Measurements from ENCODE around the gene RFX7. TPM values are rescaled to one million over a fixed set of nuclear protein-coding genes. Genes with fewer than 3 reads are reported as not detected.

Gene RFX7
- polyA plus RNA-seq, 3 donors = 22.0 to 25.3 (median 24.0) TPM

DNA sequence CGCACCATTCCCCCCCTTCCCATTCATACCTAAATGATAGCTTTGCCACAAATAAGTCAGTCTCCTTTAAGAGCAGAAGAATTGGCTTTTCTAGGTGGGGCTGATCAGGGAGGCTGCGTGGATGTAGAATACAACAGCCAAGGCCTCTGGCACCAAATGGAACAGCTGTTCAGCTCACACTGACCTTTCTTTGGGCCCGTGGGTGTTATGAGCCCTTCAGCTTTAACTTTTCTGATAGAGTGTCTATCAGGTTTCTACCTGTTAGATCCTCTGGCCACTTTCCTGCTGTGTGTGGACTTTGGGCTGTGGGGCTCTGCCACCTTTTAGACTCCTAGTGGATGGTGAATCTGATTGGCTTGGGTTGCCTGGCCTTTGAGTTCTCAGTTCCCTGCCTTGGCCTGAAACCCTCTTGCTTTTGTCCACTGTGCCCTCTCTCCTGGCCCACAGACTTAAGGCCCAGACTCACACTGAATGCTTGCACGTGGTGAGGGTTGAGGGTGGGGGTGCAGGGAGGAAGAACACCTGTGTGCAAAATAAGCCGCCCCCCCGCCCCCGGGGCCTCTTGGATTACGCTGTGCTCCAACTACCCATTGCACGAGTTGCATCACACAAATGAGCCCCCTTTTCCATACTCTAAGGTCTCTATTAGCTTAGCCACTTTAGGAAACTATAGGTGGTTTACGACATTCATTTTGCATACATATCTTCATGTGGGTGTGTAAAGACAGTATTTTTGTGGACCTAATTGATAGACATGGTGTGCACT, 1.3 kb upstream of the RFX7 start:
- no peak for DNase-seq (ENCODE audit: low read depth in 3 of 3, low spot score in 2 of 3)

DNA sequence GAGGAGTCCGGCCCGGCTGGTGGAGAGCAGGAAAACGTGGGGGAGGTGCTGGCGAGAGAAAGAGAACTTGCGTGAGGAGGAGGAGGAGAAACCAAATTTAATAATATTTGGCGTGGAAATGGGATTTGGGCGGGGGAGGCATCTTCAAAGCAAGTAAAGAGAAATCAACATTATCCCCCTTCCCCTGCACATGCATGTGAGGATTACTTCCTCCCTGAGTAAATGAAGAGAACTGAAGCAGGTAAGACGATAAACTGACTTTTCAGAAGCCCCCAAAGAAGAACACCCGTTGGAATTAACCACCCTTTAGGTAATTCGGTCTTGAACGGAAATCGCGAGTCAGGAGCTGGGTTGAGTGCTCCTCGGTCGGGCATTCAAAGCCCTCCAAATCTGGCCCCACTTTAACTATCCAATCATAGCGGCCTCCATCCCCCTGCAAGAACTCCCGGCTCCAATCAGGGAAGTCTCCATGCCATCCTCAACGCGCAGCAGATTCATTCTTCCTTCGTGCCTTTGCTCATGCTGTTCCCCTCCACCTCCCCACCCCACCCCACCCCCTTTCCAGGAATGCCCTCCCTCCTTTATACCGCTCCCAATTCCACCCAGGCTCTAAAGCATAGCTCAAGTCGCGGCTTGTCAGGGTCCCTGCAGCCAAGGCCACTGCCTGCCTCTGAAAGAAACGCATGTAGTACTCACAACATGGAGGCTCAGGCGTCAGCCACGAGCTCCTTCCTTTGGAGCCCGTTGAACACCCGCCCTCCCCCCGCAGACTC, 545 bp upstream of the RFX7 start:
- DNase-seq (ENCODE audit: low read depth in 3 of 3, low spot score in 2 of 3) = peak in 1 of 3 donors; percentile 46

DNA sequence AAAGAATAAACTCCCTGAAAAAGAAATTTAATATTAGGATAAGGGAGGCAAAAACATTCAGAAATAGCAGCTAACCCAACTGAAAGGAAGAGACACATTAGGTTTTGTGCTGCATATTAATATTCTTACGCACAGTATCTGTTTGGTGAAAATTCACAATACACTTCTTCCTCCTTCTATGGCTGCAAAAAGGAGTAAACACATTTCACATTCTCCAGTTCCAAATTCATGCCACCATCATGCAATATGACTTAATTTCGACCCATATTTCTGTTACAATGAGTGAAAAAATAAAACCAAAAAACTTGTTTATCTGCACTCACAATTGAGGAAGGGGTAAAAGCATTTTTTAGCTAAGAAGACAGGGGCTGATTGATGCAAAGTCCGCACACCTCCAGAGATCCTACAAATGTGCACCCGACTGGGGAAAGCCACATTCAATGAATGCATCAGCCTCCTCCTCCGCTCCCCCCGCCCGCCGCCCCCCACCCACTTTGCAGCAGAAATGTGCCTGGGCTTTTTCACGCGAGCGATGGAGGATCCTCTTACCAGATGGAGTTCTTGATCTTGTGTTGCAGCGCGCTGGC, 1.0 kb downstream of the RFX7 start:
- no peak for DNase-seq (ENCODE audit: low read depth in 3 of 3, low spot score in 2 of 3)

DNA sequence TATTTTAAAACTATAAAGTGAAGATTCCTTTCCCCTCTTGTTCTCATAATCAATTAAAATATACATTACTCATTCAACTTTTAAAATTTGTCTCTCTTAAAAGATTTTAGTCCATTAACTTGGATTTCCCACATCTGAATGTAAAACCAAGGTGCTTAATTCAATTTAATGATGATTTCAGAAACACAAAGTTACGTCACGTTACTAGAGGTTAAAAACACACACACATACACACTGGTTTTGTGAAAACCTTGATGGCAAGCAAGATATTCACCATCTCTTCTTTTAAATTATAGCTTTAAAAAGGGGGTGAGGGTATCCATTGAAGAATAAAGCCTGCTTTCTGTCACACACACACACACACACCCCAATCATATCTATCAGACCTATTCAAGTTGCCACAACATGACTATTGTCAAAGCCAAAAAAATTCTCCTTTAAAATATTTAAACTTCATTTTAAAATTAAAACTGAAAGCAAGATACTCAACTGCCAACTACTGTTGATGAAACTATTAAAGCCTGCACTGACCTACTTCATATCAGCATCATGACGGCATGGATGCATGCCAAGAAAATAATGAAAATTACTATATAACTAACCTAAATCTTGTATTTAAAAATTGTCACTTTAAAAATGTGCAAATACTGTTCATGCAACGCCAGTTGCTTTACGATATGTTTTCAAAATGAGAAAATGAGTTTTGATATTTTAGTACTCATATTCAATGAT, 2.1 kb downstream of the RFX7 start:
- DNase-seq (ENCODE audit: low read depth in 3 of 3, low spot score in 2 of 3) = no peak

DNA sequence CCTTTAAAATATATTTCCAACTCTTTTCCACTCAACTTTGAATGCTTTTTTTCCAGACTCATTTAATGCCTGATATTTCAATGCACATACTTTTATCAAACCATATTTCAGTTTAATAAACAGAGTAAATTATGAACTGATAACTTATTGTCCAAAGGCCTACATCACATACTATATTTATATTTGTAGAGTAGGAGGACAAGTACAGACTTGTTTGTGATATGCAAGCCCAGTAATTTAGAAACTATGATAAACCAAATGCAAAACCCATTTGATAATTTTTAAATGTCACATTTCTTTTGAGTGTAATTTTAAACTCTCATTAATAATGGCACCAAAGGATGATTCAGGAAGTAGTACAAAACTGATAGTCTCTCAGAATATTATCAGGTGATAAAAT, 3.3 kb downstream of the RFX7 start:
- no peak for DNase-seq (ENCODE audit: low read depth in 3 of 3, low spot score in 2 of 3)

DNA sequence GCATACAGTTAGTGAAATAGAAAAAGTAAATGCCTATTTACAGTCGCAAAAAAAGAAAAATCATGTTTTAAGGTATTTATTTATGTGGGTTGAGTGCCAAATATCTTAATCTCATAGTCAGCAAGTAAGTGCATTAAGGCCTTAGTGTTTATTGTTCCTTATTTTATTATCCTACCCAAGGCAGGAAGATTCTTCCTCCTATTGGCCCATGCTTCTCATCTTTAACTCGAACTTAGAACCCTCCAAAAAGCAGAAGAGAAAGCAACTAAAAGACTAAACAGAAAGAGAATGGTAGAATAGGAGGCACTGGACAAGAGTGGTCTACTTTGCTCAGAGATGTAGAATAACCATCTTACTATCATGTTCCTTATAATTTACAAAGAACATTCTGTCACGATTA, 7.5 kb downstream of the RFX7 start:
- no peak for DNase-seq (ENCODE audit: low read depth in 3 of 3, low spot score in 2 of 3)

DNA sequence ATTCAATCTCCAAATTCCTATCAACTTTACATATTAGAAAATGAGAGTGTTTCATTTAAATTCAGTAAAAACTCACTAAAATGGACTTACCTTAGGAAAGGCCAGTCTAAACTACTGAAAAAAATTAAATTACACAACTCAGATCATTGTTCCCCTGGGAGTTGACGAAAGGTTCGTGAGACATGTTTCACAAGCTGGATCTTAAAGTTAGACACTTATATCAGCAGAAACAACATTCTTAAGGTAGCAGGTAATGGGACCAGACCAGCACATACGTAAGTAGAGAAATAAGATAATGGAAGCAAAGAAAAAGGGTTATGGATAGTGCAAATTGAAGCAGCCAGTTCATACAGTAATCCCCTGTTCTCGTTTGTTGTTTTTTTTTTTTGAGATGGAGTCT, 8.9 kb downstream of the RFX7 start:
- DNase-seq (ENCODE audit: low read depth in 3 of 3, low spot score in 2 of 3) = no peak

DNA sequence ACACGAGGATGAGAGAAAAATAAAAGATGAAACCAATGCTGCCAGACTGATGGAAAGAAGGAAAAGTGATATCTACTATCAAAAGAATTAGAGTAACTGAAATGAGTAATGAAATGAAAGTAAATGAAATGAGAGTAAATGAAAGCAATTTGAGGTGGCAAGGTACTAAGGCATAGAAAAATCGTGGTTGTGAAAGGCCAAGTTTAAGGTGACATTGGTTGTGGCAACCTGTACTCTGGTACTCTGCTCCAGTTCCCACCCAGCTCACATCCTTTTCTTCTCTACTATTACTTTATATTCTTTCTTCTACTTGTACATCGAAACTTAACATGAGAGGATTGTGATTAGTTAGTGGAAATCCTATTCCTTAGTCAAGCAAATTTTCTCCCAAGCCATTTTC, 10.1 kb downstream of the RFX7 start:
- no peak for DNase-seq (ENCODE audit: low read depth in 3 of 3, low spot score in 2 of 3)

DNA sequence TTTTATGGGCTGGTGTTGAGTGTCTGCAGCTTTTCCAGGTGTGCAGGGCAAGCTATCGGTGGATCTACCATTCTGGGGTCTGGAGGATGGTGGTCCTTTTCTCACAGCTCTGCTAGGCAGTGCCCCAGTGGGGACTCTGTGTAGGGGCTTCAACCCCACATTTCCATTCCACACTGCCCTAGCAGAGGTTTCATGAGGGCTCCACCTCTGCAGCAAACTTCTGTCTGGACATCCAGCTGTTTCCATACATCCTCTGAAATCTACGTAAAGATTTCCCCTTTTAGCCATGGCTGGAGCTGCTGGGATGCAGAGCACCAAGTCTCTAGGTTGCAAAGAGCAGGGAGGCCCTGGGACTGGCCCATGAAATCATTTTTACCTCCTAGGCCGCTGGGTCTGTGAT, 11.6 kb downstream of the RFX7 start:
- DNase-seq (ENCODE audit: low read depth in 3 of 3, low spot score in 2 of 3) = no peak

DNA sequence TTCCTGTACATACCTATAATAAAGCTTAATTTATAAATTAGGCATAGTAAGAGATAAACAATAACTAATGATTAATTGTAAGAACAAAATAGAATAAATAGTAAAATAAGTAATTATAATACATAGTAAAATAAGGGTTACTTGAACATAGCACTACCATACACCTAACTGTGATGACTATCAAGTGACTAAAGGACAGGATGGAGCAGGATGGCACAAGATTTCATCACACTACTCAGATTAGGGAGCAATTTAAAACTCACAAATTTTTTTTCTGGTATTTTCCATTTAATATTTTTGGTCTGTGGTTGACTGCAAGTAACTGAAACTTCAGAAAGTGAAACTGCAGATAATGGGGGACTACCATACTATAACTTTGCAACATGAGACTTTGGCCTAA, 14.8 kb downstream of the RFX7 start:
- DNase-seq (ENCODE audit: low read depth in 3 of 3, low spot score in 2 of 3) = no peak

DNA sequence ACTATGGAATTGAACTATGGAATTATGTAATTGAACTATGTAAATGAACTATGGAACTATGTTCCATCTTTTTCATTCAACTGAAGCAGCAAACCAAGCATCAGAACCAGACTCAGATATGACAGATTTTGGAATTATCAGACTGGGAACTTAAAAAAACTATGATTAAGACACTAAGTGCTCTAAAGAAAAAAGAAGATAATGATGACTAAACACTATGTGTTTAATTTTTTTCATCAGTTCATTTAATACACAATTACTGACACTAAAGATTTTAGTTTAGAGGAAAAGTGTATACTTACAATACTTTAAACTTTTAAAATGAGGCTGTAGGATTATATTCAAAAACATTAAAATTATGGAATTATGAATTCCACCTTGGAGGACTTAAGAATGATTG, 15.3 kb downstream of the RFX7 start:
- no peak for DNase-seq (ENCODE audit: low read depth in 3 of 3, low spot score in 2 of 3)

DNA sequence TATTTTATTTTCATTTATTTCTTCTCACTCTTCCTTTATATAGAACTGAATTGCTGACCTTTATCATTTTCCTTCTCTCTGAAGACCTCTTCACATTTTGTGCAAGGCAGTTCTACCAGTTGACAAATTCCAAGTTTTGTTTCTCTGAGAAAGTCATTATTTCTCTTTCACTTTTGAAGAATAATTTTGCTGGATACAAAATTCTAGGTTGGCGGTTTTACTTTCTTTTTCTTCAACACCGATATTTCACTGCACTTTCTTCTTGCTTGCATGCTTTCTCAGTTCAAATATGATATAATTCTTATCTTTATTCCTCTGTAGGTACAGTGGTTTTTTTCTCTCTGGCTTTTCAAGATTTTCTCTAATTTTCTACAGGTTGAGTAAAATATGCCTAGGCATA, 15.9 kb downstream of the RFX7 start:
- DNase-seq (ENCODE audit: low read depth in 3 of 3, low spot score in 2 of 3) = no peak

DNA sequence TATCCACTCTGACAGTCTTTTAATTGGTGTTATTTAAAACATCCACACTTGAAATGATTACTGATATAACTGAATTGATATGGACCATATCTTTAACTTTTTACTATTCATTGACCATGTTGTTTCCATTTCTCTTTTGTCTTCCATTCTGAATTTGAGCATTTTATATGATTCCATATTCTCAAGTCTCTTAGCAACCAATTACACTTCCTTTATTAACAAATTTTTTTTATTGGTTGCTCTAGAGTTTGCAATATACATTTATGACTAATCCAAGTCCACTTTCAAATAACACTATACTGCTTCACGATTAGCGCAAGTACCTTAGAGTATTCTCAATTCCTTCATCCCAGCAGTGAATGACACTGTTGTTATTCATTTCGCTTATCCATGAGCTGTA, 16.4 kb downstream of the RFX7 start:
- DNase-seq (ENCODE audit: low read depth in 3 of 3, low spot score in 2 of 3) = no peak

DNA sequence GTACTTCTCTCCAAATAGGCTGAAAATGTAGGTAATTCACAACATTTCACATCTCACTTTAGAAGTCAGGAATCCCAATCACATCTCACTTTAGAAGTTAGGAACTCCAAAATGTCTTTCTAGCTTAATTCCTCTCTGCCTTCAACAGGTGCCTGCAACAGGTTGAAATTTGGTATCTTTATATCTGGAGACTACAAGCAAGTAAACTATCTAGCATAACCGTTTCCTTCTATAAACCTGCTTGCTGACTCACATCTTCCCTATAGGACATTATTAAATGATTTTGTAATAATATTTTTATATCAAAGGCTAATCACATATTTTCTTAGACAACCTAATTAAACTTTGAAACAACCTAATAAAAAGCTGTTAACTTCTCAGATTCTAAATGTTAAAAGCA, 18.2 kb downstream of the RFX7 start:
- no peak for DNase-seq (ENCODE audit: low read depth in 3 of 3, low spot score in 2 of 3)

DNA sequence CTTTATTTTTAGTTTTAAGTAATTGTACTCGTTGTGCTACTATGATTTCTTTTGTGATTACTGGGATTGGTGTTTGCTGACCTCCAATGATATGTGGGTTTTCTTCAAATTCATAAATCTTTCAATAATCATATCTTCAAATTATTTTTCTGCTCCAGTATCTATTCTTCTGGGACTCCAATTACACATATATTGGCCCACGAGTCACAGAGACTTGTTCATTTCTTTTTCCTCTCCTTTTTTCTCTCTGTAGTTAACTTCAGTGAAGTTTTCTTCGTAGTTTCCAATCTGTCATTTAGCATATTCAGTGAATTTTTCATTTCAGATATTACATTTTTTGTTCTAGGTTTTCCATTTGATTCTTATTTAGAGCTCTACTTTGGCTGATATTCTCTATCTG, 21.4 kb downstream of the RFX7 start:
- no peak for DNase-seq (ENCODE audit: low read depth in 3 of 3, low spot score in 2 of 3)

DNA sequence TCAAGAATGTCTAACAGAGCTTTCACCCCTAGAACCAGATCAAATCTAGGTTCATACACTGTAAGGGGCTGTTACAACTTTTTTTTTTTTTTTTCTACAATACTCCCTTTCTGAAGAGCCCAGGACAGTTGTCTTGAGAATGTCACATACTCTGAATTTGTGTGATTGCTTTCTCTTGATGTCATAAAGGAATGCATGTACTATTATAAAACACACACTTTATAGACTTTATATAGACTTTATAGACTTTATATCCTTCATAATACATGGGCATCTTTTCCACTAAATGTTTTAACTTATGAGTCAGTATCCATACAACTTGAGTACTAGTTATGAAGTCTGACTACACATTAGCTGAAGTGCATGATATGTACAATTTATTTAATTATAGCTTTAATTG, 26.3 kb downstream of the RFX7 start:
- no peak for DNase-seq (ENCODE audit: low read depth in 3 of 3, low spot score in 2 of 3)

DNA sequence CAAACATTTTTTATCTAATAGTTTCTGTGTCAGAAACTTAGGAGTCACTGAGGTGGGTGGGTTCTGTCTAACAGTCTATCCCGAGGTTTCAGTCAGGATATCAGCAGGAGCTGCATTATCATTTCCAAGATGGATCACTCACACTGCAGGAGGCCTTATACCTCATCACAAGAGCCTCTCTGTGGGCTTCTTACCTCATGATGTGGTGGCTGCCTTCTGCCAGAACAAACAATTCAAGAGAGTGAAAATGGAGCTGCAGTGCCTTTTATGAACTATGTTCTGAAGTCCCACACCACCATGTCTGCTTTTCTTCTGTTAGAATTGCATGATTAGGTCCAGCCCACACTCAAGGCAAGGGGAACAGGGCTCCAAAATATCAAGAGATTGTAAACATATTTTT, 27.9 kb downstream of the RFX7 start:
- DNase-seq (ENCODE audit: low read depth in 3 of 3, low spot score in 2 of 3) = no peak

DNA sequence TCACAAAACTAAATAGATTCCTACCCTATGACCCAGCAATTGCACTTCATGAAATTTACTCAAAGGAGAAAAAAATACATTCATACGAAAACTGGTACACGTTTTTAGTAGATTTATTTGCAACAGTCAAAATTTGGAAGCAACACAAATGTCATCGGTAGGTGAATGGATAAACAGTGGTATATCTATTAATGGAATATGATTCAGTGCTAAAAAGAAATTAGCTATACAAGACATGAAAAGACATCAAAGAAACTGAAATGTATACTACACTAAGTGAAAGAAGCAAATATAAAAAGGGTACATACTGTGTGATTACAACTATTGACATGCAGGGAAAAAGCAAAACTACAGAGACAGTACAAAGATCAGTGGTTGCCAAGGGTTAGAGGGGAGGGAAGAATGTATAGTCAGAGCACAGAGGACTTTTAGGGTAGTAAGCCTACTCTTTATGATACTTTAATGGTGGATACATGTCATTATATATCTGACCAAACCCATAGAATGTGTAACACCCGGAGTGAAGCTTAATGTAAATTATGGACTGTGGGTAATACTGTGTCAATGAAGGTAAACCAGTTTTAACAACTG, 31.6 kb downstream of the RFX7 start:
- DNase-seq (ENCODE audit: low read depth in 3 of 3, low spot score in 2 of 3) = no peak

DNA sequence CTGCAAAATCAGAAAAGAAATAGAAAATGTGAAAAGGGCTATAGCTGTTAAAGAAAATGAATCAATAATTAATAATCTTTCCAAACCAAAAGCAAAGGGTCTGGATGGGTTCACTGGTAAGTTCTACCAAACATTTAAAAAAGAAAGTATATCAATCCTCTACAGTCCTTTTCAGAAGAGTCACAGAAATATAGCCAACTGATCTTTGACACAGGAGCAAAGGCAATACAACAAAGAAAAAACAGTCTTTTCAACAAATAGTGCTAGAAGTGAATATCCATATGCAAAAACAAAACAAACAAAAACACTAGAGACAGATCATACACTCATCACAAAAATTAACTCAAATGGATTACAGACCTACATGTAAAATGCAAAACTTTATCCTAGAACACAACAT, 32.6 kb downstream of the RFX7 start:
- DNase-seq (ENCODE audit: low read depth in 3 of 3, low spot score in 2 of 3) = no peak

DNA sequence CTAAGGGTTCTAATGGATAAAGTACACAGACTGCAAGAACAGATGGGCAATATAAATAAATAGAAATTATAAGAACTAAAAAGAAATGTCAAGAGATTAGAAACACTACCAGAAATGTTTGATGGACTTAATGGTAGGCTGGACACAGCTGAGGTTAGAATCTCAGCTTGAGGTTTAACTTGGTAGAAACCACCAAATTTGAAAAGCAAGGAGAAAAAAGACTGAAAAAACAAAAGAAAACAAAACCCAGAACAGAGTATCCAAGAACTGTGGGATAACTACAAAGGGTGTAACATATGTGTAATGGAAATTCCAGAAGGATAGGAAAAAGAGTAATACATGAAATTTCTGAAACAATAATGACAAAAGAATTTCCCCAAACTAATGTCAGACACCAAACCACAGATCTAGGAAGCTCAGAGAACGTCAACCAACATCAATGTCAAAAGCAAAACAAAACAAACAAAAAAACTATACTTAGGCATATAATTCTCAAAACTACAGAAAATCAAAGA, 35.0 kb downstream of the RFX7 start:
- DNase-seq (ENCODE audit: low read depth in 3 of 3, low spot score in 2 of 3) = no peak

DNA sequence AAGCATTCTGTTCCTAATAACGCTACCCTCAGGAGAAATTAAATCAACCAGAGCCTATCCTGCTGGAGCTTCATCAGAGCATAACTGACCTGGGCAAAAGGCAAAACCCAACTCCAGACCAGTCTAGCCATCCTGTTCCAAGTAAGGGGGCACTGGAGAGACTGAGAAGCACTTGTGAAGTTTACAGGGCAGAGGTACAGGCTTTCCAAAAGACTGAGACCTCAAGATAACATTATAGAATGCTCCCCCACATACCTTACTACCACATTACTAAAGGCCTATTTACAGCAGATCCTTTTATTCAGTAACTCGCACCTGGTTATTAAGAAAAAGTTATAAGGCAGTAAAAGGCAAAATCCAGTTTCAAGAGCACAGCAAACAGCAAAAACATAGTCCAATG, 35.5 kb downstream of the RFX7 start:
- no peak for DNase-seq (ENCODE audit: low read depth in 3 of 3, low spot score in 2 of 3)

All from right renal cortex interstitium (tissue), 3 donors.